ENCODE results near the gene ODAD4. TPM values are rescaled to one million over a fixed set of nuclear protein-coding genes. Genes with fewer than 3 reads are reported as not detected.
"Not testable (repeated sequence)": the region's sequence is repeated elsewhere in the genome, so short reads cannot be mapped to it uniquely, and the experiment has no call there.

The ODAD4 gene
- total RNA-seq, 6 experiments from 2014 or later: 0.74 to 1.8 (median 0.97) TPM

DNA sequence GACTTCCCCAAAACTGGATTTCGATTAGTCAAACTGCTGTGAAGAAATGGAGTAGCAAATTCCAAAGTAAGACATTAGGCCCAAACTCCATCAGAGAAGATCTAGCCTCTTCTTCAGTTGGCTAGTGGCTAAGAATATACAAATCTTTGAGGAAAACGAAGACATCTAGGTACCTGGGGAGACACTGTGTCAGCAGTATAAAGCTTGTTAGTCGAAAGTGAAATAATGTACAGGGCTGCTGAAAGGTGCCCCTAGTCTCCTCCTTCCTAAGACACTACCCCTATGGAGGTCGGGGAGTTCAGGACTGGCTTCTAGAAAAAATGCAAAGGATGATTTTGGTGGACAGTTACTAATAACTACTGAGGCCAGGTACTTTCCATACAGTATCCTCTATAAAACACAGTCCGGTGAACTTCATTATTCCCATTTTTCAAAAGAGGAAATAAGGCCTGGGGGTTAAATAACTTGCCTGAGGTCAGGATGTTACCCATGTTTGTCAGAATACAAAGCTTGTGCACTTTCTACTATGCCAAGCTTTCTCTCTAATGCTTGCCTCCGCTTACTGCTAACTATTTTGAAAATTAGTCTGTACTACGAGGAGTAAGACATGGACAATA lies 71.9 kb downstream of the ODAD4 start:
- no peak for DNase-seq
- no peaks in the 10 kb centered on the region; the same call in 1 of the 2 replicates for H3K27me3 Mint-ChIP-seq (ENCODE audit: insufficient read depth)
- peak overlapping the region; percentile 78 for H3K27ac Mint-ChIP-seq
- peaks cover 26% of the 10 kb centered on the region for H3K36me3 Mint-ChIP-seq (ENCODE audit: low read depth)
- peak overlapping the region; percentile 28; the same call in 1 of the 2 replicates for H3K4me3 Mint-ChIP-seq
- H3K9me3 Mint-ChIP-seq: no peaks in the 10 kb centered on the region
- H3K4me1 Mint-ChIP-seq (ENCODE audit: low read depth): peaks cover 62% of the 10 kb centered on the region
- TF ChIP-seq, protein P1, sequence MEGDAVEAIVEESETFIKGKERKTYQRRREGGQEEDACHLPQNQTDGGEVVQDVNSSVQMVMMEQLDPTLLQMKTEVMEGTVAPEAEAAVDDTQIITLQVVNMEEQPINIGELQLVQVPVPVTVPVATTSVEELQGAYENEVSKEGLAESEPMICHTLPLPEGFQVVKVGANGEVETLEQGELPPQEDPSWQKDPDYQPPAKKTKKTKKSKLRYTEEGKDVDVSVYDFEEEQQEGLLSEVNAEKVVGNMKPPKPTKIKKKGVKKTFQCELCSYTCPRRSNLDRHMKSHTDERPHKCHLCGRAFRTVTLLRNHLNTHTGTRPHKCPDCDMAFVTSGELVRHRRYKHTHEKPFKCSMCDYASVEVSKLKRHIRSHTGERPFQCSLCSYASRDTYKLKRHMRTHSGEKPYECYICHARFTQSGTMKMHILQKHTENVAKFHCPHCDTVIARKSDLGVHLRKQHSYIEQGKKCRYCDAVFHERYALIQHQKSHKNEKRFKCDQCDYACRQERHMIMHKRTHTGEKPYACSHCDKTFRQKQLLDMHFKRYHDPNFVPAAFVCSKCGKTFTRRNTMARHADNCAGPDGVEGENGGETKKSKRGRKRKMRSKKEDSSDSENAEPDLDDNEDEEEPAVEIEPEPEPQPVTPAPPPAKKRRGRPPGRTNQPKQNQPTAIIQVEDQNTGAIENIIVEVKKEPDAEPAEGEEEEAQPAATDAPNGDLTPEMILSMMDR (IDR thresholded peaks at IDR 0.05): no peak

- Mint-ChIP-seq H3K27me3 (ENCODE audit: insufficient read depth) (no peaks in the 10 kb centered on the region; the same call in 1 of the 2 replicates), H3K36me3 (ENCODE audit: low read depth) (peaks cover 27% of the 10 kb centered on the region), H3K9me3 (no peaks in the 10 kb centered on the region), H3K4me3 (peak overlapping the region; percentile 28), H3K27ac (peak overlapping the region; percentile 78), H3K4me1 (ENCODE audit: low read depth) (peaks cover 64% of the 10 kb centered on the region)
- TF ChIP-seq, protein P1 (IDR thresholded peaks at IDR 0.05): no peak
- DNase-seq: peak; percentile 46
Observed at GRCh38 chr17:42002792-42003301, 72.4 kb downstream of the ODAD4 start.

- no peak for DNase-seq
- Mint-ChIP-seq H3K27ac (peak overlapping the region; percentile 69), H3K9me3 (no peaks in the 10 kb centered on the region), H3K36me3 (ENCODE audit: low read depth) (peaks cover 26% of the 10 kb centered on the region), H3K4me3 (0 out of 2 replicates have a peak overlapping the region, but pooled peaks have one; percentile 13), H3K4me1 (ENCODE audit: low read depth) (peaks cover 72% of the 10 kb centered on the region), H3K27me3 (ENCODE audit: insufficient read depth) (no peaks in the 10 kb centered on the region; the same call in 1 of the 2 replicates)
- TF ChIP-seq, protein P1 (IDR thresholded peaks at IDR 0.05): no peak
Observed at GRCh38 chr17:42005166-42005565, 74.7 kb downstream of the ODAD4 start.

GRCh38 chr17:42009170-42009569 lies 78.8 kb downstream of the ODAD4 start:
- no peak for DNase-seq
- H3K4me3 Mint-ChIP-seq: peak overlapping the region; percentile 76; the same call in 1 of the 2 replicates
- peak overlapping the region; percentile 82 for H3K27ac Mint-ChIP-seq
- H3K27me3 Mint-ChIP-seq (ENCODE audit: insufficient read depth): no peaks in the 10 kb centered on the region; the same call in 1 of the 2 replicates
- peaks cover 72% of the 10 kb centered on the region for H3K4me1 Mint-ChIP-seq (ENCODE audit: low read depth)
- TF ChIP-seq, protein P1 (IDR thresholded peaks at IDR 0.05): peak; percentile 38
- peaks cover 28% of the 10 kb centered on the region for H3K36me3 Mint-ChIP-seq (ENCODE audit: low read depth)
- no peaks in the 10 kb centered on the region for H3K9me3 Mint-ChIP-seq

DNA sequence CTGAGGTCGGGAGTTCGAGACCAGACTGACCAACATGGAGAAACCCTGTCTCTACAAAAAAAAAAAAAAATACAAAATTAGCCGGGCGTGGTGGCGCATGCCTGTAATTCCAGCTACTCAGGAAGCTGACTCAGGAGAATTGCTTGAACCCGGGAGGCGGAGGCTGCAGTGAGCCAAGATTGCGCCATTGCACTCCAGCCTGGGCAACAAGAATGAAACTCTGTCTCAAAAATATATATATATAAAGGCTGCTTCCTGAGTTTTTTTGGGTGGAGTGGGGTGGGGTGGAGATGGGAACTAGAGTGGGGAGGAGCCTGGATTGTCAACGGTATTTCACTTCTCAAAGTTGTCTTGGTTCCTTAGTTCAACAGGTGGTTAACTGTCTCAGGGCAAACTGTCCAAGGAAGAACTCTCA lies 79.9 kb downstream of the ODAD4 start:
- Mint-ChIP-seq H3K36me3 (ENCODE audit: low read depth) (peaks cover 25% of the 10 kb centered on the region), H3K27ac (peak overlapping the region; percentile 89), H3K4me1 (ENCODE audit: low read depth) (peaks cover 64% of the 10 kb centered on the region), H3K4me3 (peak overlapping the region; percentile 76)
- H3K27me3 Mint-ChIP-seq (ENCODE audit: insufficient read depth); H3K9me3 Mint-ChIP-seq: not testable (repeated sequence)
- peak; percentile 66 for DNase-seq

GRCh38 chr17:42010898-42011516 lies 80.6 kb downstream of the ODAD4 start:
- Mint-ChIP-seq H3K4me3 (peak overlapping the region; percentile 76), H3K9me3 (no peaks in the 10 kb centered on the region), H3K27me3 (ENCODE audit: insufficient read depth) (no peaks in the 10 kb centered on the region), H3K27ac (peak overlapping the region; percentile 89), H3K4me1 (ENCODE audit: low read depth) (peaks cover 67% of the 10 kb centered on the region), H3K36me3 (ENCODE audit: low read depth) (peaks cover 29% of the 10 kb centered on the region)
- TF ChIP-seq, protein P1 (IDR thresholded peaks at IDR 0.05): no peak
- DNase-seq: peak; percentile 41

DNA sequence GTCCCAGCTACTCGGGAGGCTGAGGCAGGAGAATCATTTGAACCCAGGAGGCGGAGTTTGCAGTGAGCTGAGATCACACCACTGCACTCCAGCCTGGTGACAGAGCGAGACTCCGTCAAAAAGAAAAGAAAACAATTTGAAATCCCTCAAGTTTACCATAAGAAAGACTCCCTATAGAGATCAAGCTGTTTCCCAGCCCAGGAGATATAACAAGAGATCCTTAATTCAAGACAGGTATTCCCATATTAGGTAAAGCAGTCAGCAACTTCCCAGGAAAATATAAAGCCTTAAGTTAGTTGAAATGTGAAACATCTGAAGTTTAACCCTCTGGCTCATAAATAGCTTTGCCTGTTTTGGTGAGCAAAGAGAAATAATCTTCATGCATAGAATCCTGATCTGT lies 81.9 kb downstream of the ODAD4 start:
- not testable (repeated sequence) for H3K4me3 Mint-ChIP-seq
- H3K4me1 Mint-ChIP-seq (ENCODE audit: low read depth): peaks cover 63% of the 10 kb centered on the region
- H3K27ac Mint-ChIP-seq: peak overlapping the region; percentile 89

GRCh38 chr17:42013740-42014139 lies 83.3 kb downstream of the ODAD4 start:
- Mint-ChIP-seq H3K4me1 (ENCODE audit: low read depth) (peaks cover 72% of the 10 kb centered on the region), H3K36me3 (ENCODE audit: low read depth) (peaks cover 37% of the 10 kb centered on the region), H3K27ac (peak overlapping the region; percentile 78)
- not testable (repeated sequence) for H3K9me3 Mint-ChIP-seq; H3K27me3 Mint-ChIP-seq (ENCODE audit: insufficient read depth); DNase-seq; H3K4me3 Mint-ChIP-seq

More for the DNA sequence above, 81.9 kb downstream of the ODAD4 start:
- not testable (repeated sequence) for H3K27me3 Mint-ChIP-seq (ENCODE audit: insufficient read depth); H3K9me3 Mint-ChIP-seq; DNase-seq
- peaks cover 37% of the 10 kb centered on the region for H3K36me3 Mint-ChIP-seq (ENCODE audit: low read depth)

Data from HFFc6 (cell line).